DND-41 (cell line): ENCODE data around the gene RSAD2.

Source experiments
- EZH2 ChIP-seq: IDR thresholded peaks from 3 replicates; pipeline ENCODE4 v1.6.1; 2012; ENCODE audit warnings: borderline replicate concordance, low read depth, mild to moderate bottlenecking, moderate library complexity, low read length, inconsistent platforms; ENCODE audit not compliant: severe bottlenecking
- TF ChIP-seq, protein P1 (sequence below): IDR thresholded peaks from 2 replicates; pipeline ENCODE4 v1.5.1; 2012; ENCODE audit warnings: borderline replicate concordance, low read length, moderate library complexity, mild to moderate bottlenecking; ENCODE audit not compliant: poor library complexity, severe bottlenecking; ENCODE audit errors: extremely low read depth

DNA sequence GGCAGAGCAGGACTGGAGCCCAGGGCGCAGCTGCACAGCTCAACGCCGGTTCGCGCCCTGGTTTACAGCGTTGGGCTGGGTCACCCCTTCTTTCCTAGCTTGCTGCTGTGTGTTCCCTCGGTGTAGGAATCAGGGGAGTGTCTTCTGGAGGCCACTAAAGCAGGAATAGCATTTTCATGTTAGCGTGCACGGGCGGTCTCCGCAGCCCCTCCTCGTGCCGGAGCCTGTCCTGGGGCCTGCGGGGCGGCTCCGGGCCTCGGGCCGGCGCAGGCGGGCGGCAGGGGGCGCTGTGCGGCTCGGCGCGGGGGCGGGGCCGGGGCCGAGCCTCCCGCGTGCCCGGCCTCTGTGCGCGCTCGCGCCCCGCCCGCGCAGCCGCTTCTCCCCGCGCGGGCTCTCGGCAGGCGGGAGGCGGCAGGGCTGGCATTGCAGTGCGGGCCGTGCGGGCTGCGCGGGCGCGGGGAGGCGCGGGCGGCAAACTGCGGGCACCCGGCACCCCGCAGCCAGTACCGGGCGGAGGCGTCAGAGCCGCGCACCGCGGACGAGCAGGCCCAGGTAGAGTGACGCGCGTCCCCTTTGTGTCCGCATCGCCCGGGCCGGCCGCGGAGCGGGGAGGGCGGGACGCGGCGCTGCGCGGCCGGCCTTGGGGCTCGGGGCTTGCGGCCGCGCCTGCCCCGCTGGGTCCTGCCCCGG lies 39.6 kb downstream of the RSAD2 start, which contains the start of gene RNF144A:
- TF ChIP-seq, protein P1, sequence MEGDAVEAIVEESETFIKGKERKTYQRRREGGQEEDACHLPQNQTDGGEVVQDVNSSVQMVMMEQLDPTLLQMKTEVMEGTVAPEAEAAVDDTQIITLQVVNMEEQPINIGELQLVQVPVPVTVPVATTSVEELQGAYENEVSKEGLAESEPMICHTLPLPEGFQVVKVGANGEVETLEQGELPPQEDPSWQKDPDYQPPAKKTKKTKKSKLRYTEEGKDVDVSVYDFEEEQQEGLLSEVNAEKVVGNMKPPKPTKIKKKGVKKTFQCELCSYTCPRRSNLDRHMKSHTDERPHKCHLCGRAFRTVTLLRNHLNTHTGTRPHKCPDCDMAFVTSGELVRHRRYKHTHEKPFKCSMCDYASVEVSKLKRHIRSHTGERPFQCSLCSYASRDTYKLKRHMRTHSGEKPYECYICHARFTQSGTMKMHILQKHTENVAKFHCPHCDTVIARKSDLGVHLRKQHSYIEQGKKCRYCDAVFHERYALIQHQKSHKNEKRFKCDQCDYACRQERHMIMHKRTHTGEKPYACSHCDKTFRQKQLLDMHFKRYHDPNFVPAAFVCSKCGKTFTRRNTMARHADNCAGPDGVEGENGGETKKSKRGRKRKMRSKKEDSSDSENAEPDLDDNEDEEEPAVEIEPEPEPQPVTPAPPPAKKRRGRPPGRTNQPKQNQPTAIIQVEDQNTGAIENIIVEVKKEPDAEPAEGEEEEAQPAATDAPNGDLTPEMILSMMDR = peak; percentile 69
- no peak for TF ChIP-seq EZH2
